ENCODE results near the gene TNS3.

Gene TNS3

GRCh38 chr7:47356261-47356660, 225.7 kb downstream of the TNS3 start:
- DNase-seq, result no peak

GRCh38 chr7:47355684-47356083, 226.2 kb downstream of the TNS3 start:
- no peak for DNase-seq

DNA sequence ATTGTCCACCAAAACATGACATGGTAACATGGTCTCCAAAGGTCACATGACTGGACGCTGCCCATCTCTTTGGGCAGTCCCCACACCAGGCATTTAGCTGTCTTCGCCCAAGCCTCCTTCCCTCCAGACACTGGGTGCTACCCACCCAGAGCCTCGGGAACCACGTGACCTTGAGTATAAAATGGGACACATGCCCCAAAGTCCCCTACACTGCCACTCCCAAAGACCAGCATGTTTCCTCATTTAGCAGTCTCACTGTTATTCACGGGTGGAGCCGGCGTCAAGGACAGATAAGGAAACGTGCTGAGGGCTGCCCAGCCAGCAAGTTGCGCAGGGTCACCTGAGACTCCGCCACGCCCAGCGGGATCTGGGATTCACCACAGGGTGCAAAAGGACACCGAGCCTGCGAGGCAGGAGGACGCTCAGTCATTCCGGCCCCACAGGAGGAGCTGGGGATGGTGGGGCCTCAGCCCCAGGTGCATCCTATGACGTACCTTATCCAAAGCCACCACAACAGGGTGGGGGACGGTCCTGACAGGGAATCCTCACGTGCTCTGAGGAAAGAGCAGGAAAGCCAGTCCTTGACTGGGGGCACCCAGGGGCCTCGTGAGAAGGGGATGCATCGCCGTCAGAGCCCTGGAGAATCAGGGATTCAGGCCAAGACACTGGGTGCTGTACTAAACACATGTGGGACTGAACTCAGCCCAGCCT, 226.9 kb downstream of the TNS3 start:
- no peak for DNase-seq

- no peak for DNase-seq
Measured at GRCh38 chr7:47354071-47354470, 227.8 kb downstream of the TNS3 start.

- no peak for DNase-seq
Measured at GRCh38 chr7:47352394-47352968, 229.4 kb downstream of the TNS3 start.

DNA sequence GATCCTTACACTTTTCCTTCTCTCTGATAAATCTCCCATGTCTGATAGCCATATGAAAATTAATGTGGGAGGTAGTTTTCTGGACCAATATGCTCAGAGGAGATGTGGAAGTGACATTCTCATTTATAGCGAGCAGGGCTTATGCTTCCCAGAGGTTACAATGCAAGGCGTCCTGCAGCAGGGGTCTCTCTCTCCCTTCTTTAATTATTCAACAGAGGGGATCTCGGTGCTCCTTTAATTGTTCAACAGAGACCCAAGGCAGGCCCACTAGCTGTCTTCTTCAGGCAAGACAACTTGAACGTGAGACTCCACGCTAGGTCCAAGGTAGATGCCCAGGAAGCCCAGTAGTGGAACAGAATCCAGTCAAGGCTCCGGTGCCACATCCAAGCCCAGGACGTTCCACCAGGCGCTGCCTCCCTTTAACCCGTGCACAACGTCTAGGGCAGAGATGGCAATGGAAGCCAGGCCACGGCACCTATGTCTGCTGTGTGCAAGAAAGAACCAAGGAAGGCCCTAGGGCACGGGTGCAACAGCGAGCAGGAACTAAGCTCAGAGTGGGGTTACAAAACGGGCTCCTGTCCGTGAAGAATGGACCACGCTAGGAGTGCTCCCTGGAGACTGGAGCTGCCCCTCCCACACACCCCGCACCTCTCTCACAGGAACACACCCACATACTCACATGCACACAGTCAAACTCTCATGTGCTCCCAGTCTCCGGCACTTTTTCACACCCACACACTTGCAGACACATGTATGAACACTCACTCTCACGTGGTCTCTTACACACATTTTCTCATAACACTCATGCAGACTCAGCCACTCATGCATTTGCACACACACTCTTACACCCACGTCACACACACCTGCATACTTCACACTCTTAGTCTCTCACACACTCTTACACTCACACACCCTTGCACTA, 230.4 kb downstream of the TNS3 start:
- no peak for DNase-seq

GRCh38 chr7:47350425-47350824, 231.5 kb downstream of the TNS3 start:
- DNase-seq, result no peak

GRCh38 chr7:47349401-47349800, 232.5 kb downstream of the TNS3 start:
- DNase-seq, result no peak

DNA sequence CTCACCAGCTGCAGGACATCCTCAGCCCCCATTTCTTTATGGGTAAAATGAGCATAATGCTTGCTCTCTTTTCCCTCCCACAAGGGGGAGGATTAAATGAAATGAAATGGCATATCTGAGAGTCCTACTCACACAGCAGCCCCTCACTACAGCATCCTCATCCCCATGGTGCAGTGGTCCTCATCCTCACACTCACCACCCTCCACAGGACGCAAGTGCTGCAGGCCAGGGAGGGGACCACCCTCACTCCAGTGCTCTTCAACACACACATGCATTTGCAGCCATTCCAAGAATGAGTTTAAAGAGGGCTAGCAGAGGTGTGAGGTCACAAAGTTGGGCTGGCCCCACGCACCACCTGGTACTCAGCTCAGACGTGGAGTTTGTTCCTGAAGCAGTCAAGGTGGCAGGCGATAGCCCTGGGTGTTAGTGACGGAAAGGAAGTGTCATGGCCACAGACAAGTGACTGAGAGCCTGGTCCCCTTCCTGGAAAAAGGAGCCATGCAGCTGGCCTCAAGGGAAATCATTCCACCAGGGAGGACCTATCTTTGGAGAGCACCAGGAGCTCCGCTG, 234.0 kb downstream of the TNS3 start:
- no peak for DNase-seq

- DNase-seq, result no peak
Measured at GRCh38 chr7:47347346-47347745, 234.6 kb downstream of the TNS3 start.

DNA sequence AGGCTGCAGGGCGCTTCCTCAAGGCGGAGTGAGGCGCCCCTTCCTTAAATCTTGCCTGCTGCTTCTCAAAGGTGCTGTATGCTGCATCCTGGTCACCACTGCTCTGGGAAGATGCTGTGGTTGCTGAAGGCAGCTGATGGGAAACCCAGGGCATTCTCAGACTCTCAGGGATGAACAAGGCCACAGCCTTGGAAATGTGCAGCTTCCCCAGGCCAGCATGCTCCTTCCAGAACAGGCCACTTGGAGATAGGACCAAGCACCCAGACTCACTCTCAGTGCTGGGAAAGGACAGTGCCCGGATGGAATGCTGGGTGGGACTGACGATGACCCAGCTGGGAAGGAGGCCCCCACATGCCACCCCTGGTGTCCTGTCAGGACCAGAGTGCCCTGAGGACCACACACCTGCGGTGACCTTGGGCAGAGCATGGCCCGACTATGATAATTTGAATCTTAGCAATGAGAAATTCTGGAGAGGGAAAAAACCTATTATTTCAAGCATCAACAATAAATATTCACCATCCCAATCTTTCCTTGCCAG, 235.5 kb downstream of the TNS3 start:
- no peak for DNase-seq

- no peak for DNase-seq
Measured at GRCh38 chr7:47345857-47346298, 236.0 kb downstream of the TNS3 start.

DNA sequence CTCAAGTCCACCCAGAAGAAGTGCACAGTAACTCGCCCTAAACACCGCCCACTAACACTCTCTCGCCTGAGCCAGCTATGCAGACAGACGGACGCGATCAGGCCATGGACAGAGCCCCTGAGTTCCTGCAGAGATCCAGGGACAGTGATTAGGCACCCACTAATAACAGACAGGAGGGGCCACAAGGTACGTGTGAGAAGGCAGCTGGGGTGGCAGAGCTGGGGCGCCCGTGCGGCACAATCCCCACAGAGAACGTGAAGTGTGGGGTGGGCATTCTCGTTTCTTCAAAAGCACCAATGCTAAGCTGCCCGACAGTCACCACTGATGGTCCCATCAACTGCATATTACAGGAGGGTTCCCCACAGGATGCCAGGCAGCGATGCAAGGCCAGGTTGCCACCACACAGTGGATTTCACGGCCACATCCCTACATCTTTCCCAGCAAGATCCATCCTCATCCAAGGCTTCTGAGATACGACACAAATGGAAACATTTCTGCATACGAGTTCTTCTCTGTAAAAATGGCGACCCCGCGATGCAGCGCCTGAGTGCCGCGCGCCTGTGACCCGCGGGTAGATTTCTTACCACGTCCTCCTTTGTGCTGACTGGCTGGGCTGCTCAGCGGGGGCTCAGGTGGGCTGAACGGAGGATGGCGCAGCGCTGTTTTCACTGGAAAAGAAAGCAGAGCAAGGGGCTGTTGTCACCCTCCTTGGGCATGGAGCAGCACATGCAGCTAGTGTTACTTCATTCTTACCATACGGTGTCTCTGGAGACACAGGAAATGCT, 237.5 kb downstream of the TNS3 start:
- DNase-seq, result no peak

- DNase-seq, result no peak
Measured at GRCh38 chr7:47343061-47343455, 238.9 kb downstream of the TNS3 start.

- no peak for DNase-seq
Measured at GRCh38 chr7:47342296-47343060, 239.4 kb downstream of the TNS3 start.

- DNase-seq, result no peak
Measured at GRCh38 chr7:47340517-47340916, 241.4 kb downstream of the TNS3 start.

DNA sequence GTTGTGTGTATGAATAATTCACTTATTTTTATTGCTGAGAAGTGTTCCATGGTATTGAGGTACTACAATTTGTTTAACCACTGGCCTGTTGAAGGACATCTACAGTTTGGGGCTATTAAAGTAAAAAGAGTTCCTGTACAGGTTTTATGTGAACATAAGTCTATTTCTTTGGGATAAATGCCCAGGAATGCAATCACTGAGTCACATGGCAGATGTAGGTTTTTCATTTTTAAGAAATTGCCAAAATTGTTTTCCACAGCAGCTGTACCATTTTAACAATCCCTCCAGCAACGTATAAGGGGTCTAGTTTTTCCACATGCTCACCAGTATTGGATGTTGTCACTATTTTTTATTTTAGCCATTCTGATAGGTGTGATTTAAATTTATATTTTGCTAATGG, 243.9 kb downstream of the TNS3 start:
- DNase-seq, result no peak

DNA sequence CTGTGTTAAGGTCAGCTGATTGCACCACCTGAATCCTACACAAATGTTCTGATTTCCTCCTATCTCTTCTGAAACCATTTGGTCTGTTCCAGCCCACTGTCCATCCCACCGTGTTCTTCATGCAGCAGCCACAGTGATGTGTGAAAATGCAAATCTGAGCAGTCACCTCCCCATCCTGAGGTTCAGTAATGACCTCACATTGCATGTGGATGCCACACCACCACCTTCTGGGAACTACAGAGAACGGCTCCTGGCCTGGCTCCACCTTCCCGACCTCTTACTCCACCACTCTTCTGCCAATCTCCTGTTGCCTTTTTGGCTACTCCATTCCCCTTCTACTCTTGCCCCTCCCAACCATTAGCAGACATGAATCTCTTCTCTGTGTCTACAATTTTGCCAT, 244.4 kb downstream of the TNS3 start:
- DNase-seq, result no peak

GRCh38 chr7:47336472-47337425, 245.2 kb downstream of the TNS3 start:
- no peak for DNase-seq

Data from activated CD8-positive, alpha-beta memory T cell treated with anti-CD3 and anti-CD28 coated beads, Interleukin-2, amount 50 U/mL, for 4 hours (primary cell).